GM08714 (cell line): Measurements from ENCODE around the gene BRINP1.
"Not testable (repeated sequence)": the region's sequence is repeated elsewhere in the genome, so short reads cannot be mapped to it uniquely, and the experiment has no call there.

Source experiments
- H3K4me3 ChIP-seq: fragments of 200-500 bp; sonication (Bioruptor generic); 2 replicates; pipeline ENCODE4 v1.5.1; 2014; ENCODE audit warnings: mild to moderate bottlenecking, low read length, inconsistent platforms
- ZNF274 ChIP-seq: IDR thresholded peaks from 2 replicates; pipeline ENCODE4 v1.6.1; 2012; ENCODE audit warnings: mild to moderate bottlenecking, low read depth, low read length

BRINP1 gene

GRCh38 chr9:119218293-119218692 lies 150.9 kb downstream of the BRINP1 start:
- H3K4me3 ChIP-seq: no peak overlapping the region
- no peak for TF ChIP-seq ZNF274

- TF ChIP-seq ZNF274: no peak
- H3K4me3 ChIP-seq: no peak overlapping the region
Measured at GRCh38 chr9:119216651-119217331, 152.4 kb downstream of the BRINP1 start.

- no peak overlapping the region for H3K4me3 ChIP-seq
- TF ChIP-seq ZNF274: no peak
Measured at GRCh38 chr9:119215651-119216050, 153.6 kb downstream of the BRINP1 start.

- no peak for TF ChIP-seq ZNF274
- no peak overlapping the region for H3K4me3 ChIP-seq
Measured at GRCh38 chr9:119213471-119213870, 155.8 kb downstream of the BRINP1 start.

- TF ChIP-seq ZNF274: no peak
Measured at GRCh38 chr9:119197893-119198607, 171.2 kb downstream of the BRINP1 start.

GRCh38 chr9:119195521-119195920 lies 173.7 kb downstream of the BRINP1 start:
- no peak for TF ChIP-seq ZNF274

More at GRCh38 chr9:119197893-119198607, 171.2 kb downstream of the BRINP1 start:
- no peak overlapping the region for H3K4me3 ChIP-seq

GRCh38 chr9:119185298-119185697 lies 183.9 kb downstream of the BRINP1 start:
- no peak for TF ChIP-seq ZNF274
- H3K4me3 ChIP-seq: no peak overlapping the region

More at GRCh38 chr9:119195521-119195920, 173.7 kb downstream of the BRINP1 start:
- H3K4me3 ChIP-seq: no peak overlapping the region

GRCh38 chr9:119184265-119184936 lies 184.8 kb downstream of the BRINP1 start:
- H3K4me3 ChIP-seq: no peak overlapping the region
- TF ChIP-seq ZNF274: no peak

- no peak overlapping the region for H3K4me3 ChIP-seq
- TF ChIP-seq ZNF274: no peak
Measured at GRCh38 chr9:119181561-119181960, 187.7 kb downstream of the BRINP1 start.

- no peak for TF ChIP-seq ZNF274
- H3K4me3 ChIP-seq: no peak overlapping the region
Measured at GRCh38 chr9:119180897-119181296, 188.3 kb downstream of the BRINP1 start.

- no peak for TF ChIP-seq ZNF274
- no peak overlapping the region for H3K4me3 ChIP-seq
Measured at GRCh38 chr9:119179701-119180100, 189.5 kb downstream of the BRINP1 start.

- no peak for TF ChIP-seq ZNF274
- no peak overlapping the region for H3K4me3 ChIP-seq
Measured at GRCh38 chr9:119177196-119177595, 192.0 kb downstream of the BRINP1 start.

GRCh38 chr9:119175581-119175980 lies 193.7 kb downstream of the BRINP1 start:
- H3K4me3 ChIP-seq: no peak overlapping the region
- TF ChIP-seq ZNF274: no peak

- H3K4me3 ChIP-seq: not testable (repeated sequence)
Measured at GRCh38 chr9:119169222-119169621, 200.0 kb downstream of the BRINP1 start.

GRCh38 chr9:119167876-119168275 lies 201.4 kb downstream of the BRINP1 start:
- no peak for TF ChIP-seq ZNF274
- no peak overlapping the region for H3K4me3 ChIP-seq
